Kidney epithelial cell (primary cell): ENCODE data around the gene RPS27A. TPM values are rescaled to one million over a fixed set of nuclear protein-coding genes. Genes with fewer than 3 reads are reported as not detected.
A peak's percentile ranks its signal among the peaks of the same experiment; 100 is the strongest.
"Not testable (repeated sequence)": the region's sequence is repeated elsewhere in the genome, so short reads cannot be mapped to it uniquely, and the experiment has no call there.

Experiments
- DNase-seq: peaks from one replicate; pipeline ENCODE4 v3.0.0-alpha.2; 2010; ENCODE audit warnings: low read depth
- H3K27me3 ChIP-seq: 2 replicates; pipeline ENCODE4 v1.6.0; 2011; ENCODE audit warnings: low read length; ENCODE audit not compliant: control insufficient read depth, insufficient read depth
- H3K36me3 ChIP-seq: 2 replicates; pipeline ENCODE4 v1.5.1; 2011; ENCODE audit warnings: low read length; ENCODE audit not compliant: control insufficient read depth, insufficient read depth
- H3K4me3 ChIP-seq: 2 replicates; pipeline ENCODE4 v1.5.1; 2011; ENCODE audit warnings: low read depth, mild to moderate bottlenecking, control low read depth, low read length
- total RNA-seq: library from RNA; depleted of rRNA; stranded (reverse); fragments of >200 nt; gene quantifications from 2 replicates; pipeline ENCODE4 v1.2.3, GENCODE V29; 2015
- TF ChIP-seq, protein P1 (sequence below): IDR thresholded peaks from 2 replicates; pipeline ENCODE4 v1.5.1; 2011; ENCODE audit warnings: mild to moderate bottlenecking, moderate library complexity, low read length, control low read depth, inconsistent platforms; ENCODE audit not compliant: insufficient read depth, poor library complexity, severe bottlenecking

RPS27A gene
- total RNA-seq, 1 donor from 2014 or later = 3,295 TPM

DNA sequence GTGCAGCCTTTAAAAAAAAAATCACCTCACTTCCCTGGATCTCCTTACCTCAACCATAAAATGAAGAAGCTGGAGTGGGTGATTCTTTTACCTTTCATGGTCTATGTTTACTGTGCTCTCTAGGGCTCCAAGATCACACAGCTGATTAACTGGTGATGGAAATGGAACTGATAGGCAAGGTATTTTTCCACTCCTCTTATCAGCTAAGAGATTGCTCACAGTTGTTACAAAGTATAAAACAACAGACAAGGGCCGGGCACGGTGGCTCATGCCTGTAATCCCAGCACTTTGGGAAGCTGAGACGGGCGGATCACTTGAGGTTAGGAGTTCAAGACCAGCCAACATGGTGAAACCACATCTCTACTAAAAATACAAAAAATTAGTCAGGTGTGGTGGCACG is 14.5 kb downstream of the RPS27A start:
- DNase-seq = no peak
- Histone ChIP-seq H3K4me3 (no peak overlapping the region), H3K27me3 (no peaks in the 10 kb centered on the region), H3K36me3 (no peaks in the 10 kb centered on the region)
- TF ChIP-seq, protein P1, sequence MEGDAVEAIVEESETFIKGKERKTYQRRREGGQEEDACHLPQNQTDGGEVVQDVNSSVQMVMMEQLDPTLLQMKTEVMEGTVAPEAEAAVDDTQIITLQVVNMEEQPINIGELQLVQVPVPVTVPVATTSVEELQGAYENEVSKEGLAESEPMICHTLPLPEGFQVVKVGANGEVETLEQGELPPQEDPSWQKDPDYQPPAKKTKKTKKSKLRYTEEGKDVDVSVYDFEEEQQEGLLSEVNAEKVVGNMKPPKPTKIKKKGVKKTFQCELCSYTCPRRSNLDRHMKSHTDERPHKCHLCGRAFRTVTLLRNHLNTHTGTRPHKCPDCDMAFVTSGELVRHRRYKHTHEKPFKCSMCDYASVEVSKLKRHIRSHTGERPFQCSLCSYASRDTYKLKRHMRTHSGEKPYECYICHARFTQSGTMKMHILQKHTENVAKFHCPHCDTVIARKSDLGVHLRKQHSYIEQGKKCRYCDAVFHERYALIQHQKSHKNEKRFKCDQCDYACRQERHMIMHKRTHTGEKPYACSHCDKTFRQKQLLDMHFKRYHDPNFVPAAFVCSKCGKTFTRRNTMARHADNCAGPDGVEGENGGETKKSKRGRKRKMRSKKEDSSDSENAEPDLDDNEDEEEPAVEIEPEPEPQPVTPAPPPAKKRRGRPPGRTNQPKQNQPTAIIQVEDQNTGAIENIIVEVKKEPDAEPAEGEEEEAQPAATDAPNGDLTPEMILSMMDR = no peak

DNA sequence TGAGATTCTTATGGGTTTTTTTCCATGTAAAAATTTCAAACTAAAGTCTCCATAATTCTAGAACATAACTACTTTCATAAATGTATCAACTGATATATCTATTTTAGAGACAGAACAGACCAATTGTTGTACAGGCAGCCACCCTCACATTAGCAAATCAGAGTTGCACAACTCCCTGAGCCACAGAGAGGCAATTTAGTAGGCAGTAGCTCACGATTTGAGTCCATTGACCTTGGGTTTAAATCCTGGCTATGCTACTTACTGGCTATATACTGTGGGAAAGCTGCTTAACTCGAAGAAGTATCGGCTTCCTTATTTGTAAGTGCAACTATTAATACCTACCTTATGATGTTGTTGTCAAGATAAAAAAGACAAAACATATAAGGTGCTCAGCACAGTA is 20.3 kb downstream of the RPS27A start:
- Histone ChIP-seq H3K4me3 (no peak overlapping the region), H3K36me3 (no peaks in the 10 kb centered on the region), H3K27me3 (no peaks in the 10 kb centered on the region)
- DNase-seq = no peak
- TF ChIP-seq, protein P1 = no peak

DNA sequence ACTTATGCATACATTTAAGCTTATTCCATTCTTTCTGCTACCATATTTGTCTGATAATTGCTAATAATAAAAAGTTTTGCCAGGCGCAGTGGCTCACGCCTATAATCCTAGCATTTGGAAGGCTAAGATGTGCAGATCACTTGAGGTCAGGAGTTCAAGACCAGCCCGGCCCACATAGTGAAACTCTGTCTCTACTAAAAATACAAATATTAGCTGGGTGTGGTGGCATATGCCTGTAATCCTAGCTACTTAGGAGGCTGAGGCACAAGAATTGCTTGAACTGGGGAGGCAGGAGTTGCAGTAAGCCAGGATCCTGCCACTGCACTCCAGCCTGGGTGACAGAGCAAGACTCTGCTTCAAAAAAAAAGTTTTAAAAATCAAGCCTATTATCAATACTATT is 27.1 kb downstream of the RPS27A start:
- DNase-seq, H3K36me3 ChIP-seq, H3K27me3 ChIP-seq, H3K4me3 ChIP-seq: not testable (repeated sequence)

DNA sequence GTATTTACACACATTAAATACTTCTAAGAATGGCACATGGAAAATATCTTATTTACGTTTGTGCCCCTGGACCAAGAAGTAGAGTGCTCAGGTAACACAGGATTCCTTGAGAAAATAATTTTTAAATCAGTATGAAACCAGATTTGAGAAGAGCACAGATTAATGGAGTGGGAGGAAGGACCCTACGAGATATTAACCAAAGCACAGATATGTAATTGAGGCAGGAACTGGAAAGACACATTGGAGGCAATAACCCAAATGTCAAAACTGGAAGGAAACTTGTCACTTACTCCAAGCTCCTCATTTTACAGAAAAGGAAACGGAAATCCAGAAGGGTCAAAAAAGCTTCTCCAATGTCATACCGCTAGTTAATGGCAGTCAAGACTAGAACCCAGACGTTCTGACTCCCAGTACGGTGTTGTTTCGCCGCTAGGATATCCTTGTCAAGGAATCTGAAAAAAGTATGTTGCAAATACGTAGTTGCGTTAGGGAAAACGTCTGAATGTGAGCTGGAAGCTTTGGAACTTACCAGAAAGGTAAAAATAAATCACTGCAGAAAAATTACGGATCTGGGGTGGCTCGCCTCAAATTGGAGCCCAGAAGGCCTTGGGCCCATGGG is 35.9 kb downstream of the RPS27A start:
- Histone ChIP-seq H3K36me3 (no peaks in the 10 kb centered on the region), H3K27me3 (no peaks in the 10 kb centered on the region), H3K4me3 (peak overlapping the region; percentile 81)
- DNase-seq = no peak
- TF ChIP-seq, protein P1 = no peak

DNA sequence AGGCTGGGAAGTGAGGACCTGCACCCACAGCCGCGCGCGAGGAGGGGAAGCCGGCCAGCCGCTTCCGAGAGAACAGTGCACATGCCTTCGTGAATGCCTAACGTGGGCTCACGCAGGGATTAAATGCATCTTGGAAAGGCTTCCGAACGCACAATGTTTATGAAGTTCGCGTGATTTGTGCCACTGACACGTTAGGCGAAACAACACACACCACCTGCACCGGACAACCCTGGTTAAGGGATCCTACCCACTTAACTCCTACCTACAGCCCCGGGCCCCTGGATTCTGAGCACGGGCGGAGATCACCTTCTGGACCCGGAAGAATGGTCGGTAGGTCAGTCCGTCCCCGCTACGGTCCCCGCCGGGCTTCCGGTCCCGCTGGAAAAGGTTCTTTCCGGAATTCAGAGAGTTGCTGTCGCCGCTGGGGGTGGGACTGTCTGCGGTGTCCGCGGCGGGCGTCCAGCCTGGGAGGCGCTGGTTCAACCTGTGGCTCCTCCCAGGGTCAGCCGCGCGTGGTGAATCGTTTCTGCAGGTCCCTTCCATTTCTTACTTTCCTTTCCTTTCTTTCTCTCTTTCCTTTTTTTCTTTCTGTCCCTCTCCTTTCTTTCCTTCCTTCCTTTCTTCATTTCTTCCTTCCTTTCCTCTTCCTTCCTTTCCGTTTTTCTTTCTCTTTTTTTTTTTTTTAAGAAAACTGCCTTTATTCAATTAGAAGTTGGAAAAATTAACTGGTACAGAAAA is 36.6 kb downstream of the RPS27A start, which contains the start of gene MTIF2:
MTIF2 (minus strand) TSS at position 325 of the 738 bp plus-strand sequence. CDS start 5,373 bp downstream, outside the sequence.
- H3K27me3 ChIP-seq = no peaks in the 10 kb centered on the region
- peak within 1 kb of the TSS; percentile 81 for H3K4me3 ChIP-seq
- no peaks in the 10 kb centered on the region for H3K36me3 ChIP-seq
- DNase-seq = peak; percentile 73
- TF ChIP-seq, protein P1 = peak; percentile 8

DNA sequence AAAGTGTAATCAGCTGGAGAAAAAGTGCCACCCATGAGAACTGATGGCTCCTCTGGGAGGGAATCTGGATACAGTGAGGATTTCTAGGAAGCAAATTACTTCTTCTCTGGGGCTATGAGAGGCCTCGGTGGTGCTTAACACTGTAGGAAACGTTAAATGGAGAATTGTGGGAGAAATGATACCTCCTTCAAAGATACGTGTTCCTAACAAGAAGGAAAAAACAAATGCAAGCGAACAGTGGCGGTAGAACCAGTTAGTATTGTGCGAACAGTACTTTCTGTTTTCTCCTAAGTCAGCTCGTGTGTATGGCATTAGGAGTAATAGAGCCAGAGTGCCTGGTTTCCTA is 37.1 kb downstream of the RPS27A start:
- Histone ChIP-seq H3K27me3 (no peaks in the 10 kb centered on the region), H3K36me3 (no peaks in the 10 kb centered on the region), H3K4me3 (peak overlapping the region; percentile 81)
- DNase-seq = no peak
- TF ChIP-seq, protein P1 = no peak

DNA sequence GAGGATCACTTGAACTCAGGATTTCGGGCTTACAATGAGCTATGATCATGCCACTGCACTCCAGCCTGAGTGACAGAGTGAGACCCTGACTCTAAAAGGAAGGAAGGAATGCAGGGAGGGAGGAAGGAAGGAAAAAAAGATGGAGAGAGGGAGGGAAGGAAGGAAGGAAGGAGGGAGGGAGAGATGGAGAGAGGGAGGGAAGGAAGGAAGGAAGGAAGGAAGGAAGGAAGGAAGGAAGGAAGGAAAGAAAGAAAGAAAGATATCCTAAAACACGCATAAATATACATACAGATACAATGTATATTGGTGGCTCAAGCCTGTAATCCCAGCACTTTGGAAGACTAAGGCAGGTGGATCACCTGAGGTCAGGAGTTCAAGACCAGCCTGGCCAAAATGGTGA is 41.9 kb downstream of the RPS27A start:
- H3K4me3 ChIP-seq, H3K36me3 ChIP-seq, H3K27me3 ChIP-seq, DNase-seq: not testable (repeated sequence)
